Gastrocnemius medialis (tissue), 4 donors: Measurements from ENCODE around the gene TRNP1. TPM values are rescaled to one million over a fixed set of nuclear protein-coding genes. Genes with fewer than 3 reads are reported as not detected.

Experiments used
- ATAC-seq, 2 donors: fragments of 150-250 bp; one replicate each; pipeline ENCODE4 v1.9.1; 2016
- DNase-seq, 2 donors: peaks; one replicate each; pipeline ENCODE4 v3.0.0-alpha.2; 2019
- H3K27ac ChIP-seq, 4 donors: fragments of 200-600 bp; sonication (generic); 1 replicate in 1 of 4; 2 replicates in 3 of 4; pipeline ENCODE4 v1.5.1; 2016 to 2018; ENCODE audit warnings: mild to moderate bottlenecking in 2 of 4, moderate library complexity in 1 of 4
- H3K27me3 ChIP-seq, 3 donors: fragments of 200-600 bp; sonication (generic) in 2 of 3; 1 replicate in 1 of 3; 2 replicates in 2 of 3; pipeline versions ENCODE4 v1.5.1 to v1.6.0; 2016 to 2019; ENCODE audit warnings: mild to moderate bottlenecking in 1 of 3, moderate library complexity in 1 of 3
- H3K36me3 ChIP-seq, 2 donors: fragments of 200-600 bp; sonication (generic) in 1 of 2; one replicate each; pipeline ENCODE4 v1.5.1; 2017 to 2018
- H3K4me1 ChIP-seq, 2 donors: fragments of 200-600 bp; sonication (generic) in 1 of 2; one replicate each; pipeline ENCODE4 v1.5.1; 2016 to 2017; ENCODE audit warnings: mild to moderate bottlenecking in 2 of 2
- H3K4me3 ChIP-seq, 4 donors: fragments of 200-600 bp; sonication (generic) in 3 of 4; 1 replicate in 1 of 4; 2 replicates in 3 of 4; pipeline ENCODE4 v1.5.1; 2016 to 2019; ENCODE audit warnings: mild to moderate bottlenecking in 2 of 4
- H3K9me3 ChIP-seq, 3 donors: fragments of 200-600 bp; sonication (generic) in 2 of 3; 1 replicate in 1 of 3; 2 replicates in 2 of 3; pipeline ENCODE4 v1.5.1; 2016 to 2019
- CTCF ChIP-seq, 5 experiments: fragments of 450-650 bp in 3 of 5; fragments of 200-600 bp in 2 of 5; sonication (generic) in 2 of 5; IDR thresholded peaks in 4 of 5; conservative IDR thresholded peaks in 1 of 5; 1 replicate in 4 of 5; 2 replicates in 1 of 5; pipeline ENCODE4 v1.5.1; 2016 to 2019; ENCODE audit warnings: antibody characterized with exemption in 5 of 5, mild to moderate bottlenecking in 3 of 5, moderate library complexity in 3 of 5
- POLR2A ChIP-seq, 2 donors: fragments of 450-650 bp; IDR thresholded peaks; one replicate each; pipeline ENCODE4 v1.6.1; 2017; ENCODE audit warnings: antibody characterized with exemption in 2 of 2, mild to moderate bottlenecking in 2 of 2, moderate library complexity in 2 of 2
- in situ Hi-C, 4 donors: fragments of 200-750 bp; cut with MboI; loops; one replicate each; pipeline versions ENCODE4 v1.15.0 to v1.8.0; 2017; ENCODE audit warnings: low sequenced_read_pairs in 4 of 4
- intact Hi-C: fragments of 100-400 bp; cut with DNase I; formaldehyde crosslinking; loops from one replicate; pipeline ENCODE4 v1.15.1; 2023; ENCODE audit warnings: low total_unique reads
- total RNA-seq, 4 donors: library from RNA; depleted of rRNA; stranded (reverse); fragments of >200 nt; gene quantifications; one replicate each; pipeline versions ENCODE4 v1.1.0 to v1.2.3, GENCODE V29; 2016

The TRNP1 gene
- total RNA-seq, 4 donors from 2014 or later: 1.2 to 5.1 (median 2.0) TPM

GRCh38 chr1:27001570-27002360, 8.3 kb downstream of the TRNP1 start:
- DNase-seq (peak in 1 of 2 donors; percentile 41), ATAC-seq (no peak)
- Histone ChIP-seq H3K4me1 (peaks cover 19 to 22% of the 10 kb centered on the region in 2 donors), H3K36me3 (no peaks in the 10 kb centered on the region), H3K27ac (peak overlapping the region in 3 of 4 donors; percentile 30 to 35 (median 31)), H3K4me3 (no peak overlapping the region), H3K9me3 (no peaks in the 10 kb centered on the region), H3K27me3 (no peaks in the 10 kb centered on the region)
- in situ Hi-C loops (no loop called here), intact Hi-C loops (no loop called here)
- TF ChIP-seq POLR2A (IDR thresholded peaks at IDR 0.05): no peak
- TF ChIP-seq CTCF (IDR thresholded peaks at IDR 0.05 in 4 of 5, conservative IDR thresholded peaks at IDR 0.05 in 1 of 5): no peak

GRCh38 chr1:27003745-27004470, 10.4 kb downstream of the TRNP1 start:
- Histone ChIP-seq H3K27me3 (no peaks in the 10 kb centered on the region), H3K9me3 (no peaks in the 10 kb centered on the region), H3K36me3 (no peaks in the 10 kb centered on the region), H3K4me3 (no peak overlapping the region), H3K4me1 (peaks cover 9 to 13% of the 10 kb centered on the region in 2 donors), H3K27ac (no peak overlapping the region)
- DNase-seq: no peak
- intact Hi-C loops (no loop called here), in situ Hi-C loops (no loop called here)
- ATAC-seq: no peak
- TF ChIP-seq POLR2A (IDR thresholded peaks at IDR 0.05) (no peak), CTCF (IDR thresholded peaks at IDR 0.05 in 4 of 5, conservative IDR thresholded peaks at IDR 0.05 in 1 of 5) (no peak)

- no peaks in the 10 kb centered on the region for H3K36me3 ChIP-seq
- H3K9me3 ChIP-seq: no peaks in the 10 kb centered on the region
- no peak overlapping the region for H3K4me3 ChIP-seq
- ATAC-seq: no peak
- H3K27ac ChIP-seq: no peak overlapping the region
- H3K27me3 ChIP-seq: no peaks in the 10 kb centered on the region
- intact Hi-C loops (no loop called here), in situ Hi-C loops (no loop called here)
- H3K4me1 ChIP-seq: peaks cover 4 to 9% of the 10 kb centered on the region in 2 donors
- DNase-seq: no peak
- no peak for TF ChIP-seq POLR2A (IDR thresholded peaks at IDR 0.05)
- no peak for TF ChIP-seq CTCF (IDR thresholded peaks at IDR 0.05 in 4 of 5, conservative IDR thresholded peaks at IDR 0.05 in 1 of 5)
Measured at GRCh38 chr1:27004471-27005165, 11.1 kb downstream of the TRNP1 start.

- in situ Hi-C loops (no loop called here), intact Hi-C loops (no loop called here)
- H3K4me1 ChIP-seq: peaks cover 0 to 6% of the 10 kb centered on the region in 2 donors
- no peak overlapping the region for H3K4me3 ChIP-seq
- no peaks in the 10 kb centered on the region for H3K9me3 ChIP-seq
- H3K27me3 ChIP-seq: no peaks in the 10 kb centered on the region
- H3K36me3 ChIP-seq: no peaks in the 10 kb centered on the region
- ATAC-seq (no peak), DNase-seq (no peak)
- H3K27ac ChIP-seq: no peak overlapping the region
- TF ChIP-seq POLR2A (IDR thresholded peaks at IDR 0.05): no peak
- no peak for TF ChIP-seq CTCF (IDR thresholded peaks at IDR 0.05 in 4 of 5, conservative IDR thresholded peaks at IDR 0.05 in 1 of 5)
Measured at GRCh38 chr1:27005166-27005530, 11.7 kb downstream of the TRNP1 start.
